DND-41 (cell line): ENCODE data around the gene KIAA0586.

Experiments
- ATAC-seq: fragments of 200-7000 bp; cut with Tn5 transposase; 3 replicates; pipeline ENCODE4 v1.9.1; 2021; ENCODE audit warnings: low read depth; ENCODE audit not compliant: insufficient read depth
- DNase-seq: peaks from one replicate; pipeline ENCODE4 v3.0.0-alpha.2; 2020
- H2AFZ ChIP-seq: 2 replicates; pipeline ENCODE4 v1.6.0; 2012; ENCODE audit warnings: low read depth, low read length
- H3K27ac ChIP-seq: 2 replicates; pipeline ENCODE4 v1.5.1; 2012; ENCODE audit warnings: low read length, inconsistent platforms
- H3K27me3 ChIP-seq: fragments of 200-600 bp; sonication (generic); 2 replicates; pipeline ENCODE4 v1.6.0; 2012; ENCODE audit warnings: low read length, mild to moderate bottlenecking, inconsistent platforms; ENCODE audit not compliant: insufficient read depth, poor library complexity
- H3K36me3 ChIP-seq: 2 replicates; pipeline ENCODE4 v1.5.1; 2012; ENCODE audit warnings: low read length, inconsistent platforms; ENCODE audit not compliant: insufficient read depth
- H3K4me1 ChIP-seq: 2 replicates; pipeline ENCODE4 v1.5.1; 2012; ENCODE audit warnings: mild to moderate bottlenecking, low read length; ENCODE audit not compliant: insufficient read depth
- H3K4me2 ChIP-seq: 2 replicates; pipeline ENCODE4 v1.6.0; 2012; ENCODE audit warnings: mild to moderate bottlenecking, moderate library complexity, low read length, inconsistent platforms; ENCODE audit not compliant: insufficient read depth
- H3K4me3 ChIP-seq, 2 experiments: fragments of 200-600 bp in 1 of 2; shearing (Covaris generic) in 1 of 2; 2 replicates each; pipeline ENCODE4 v1.5.1; 2012 to 2016; ENCODE audit warnings: inconsistent platforms in 2 of 2, low read length in 2 of 2, mild to moderate bottlenecking in 2 of 2, low read depth in 1 of 2, moderate library complexity in 1 of 2
- H3K79me2 ChIP-seq: 2 replicates; pipeline ENCODE4 v1.6.0; 2012; ENCODE audit warnings: low read length, inconsistent platforms; ENCODE audit not compliant: insufficient read depth
- H3K9ac ChIP-seq: 2 replicates; pipeline ENCODE4 v1.6.0; 2012; ENCODE audit warnings: low read depth, mild to moderate bottlenecking, inconsistent platforms, low read length, moderate library complexity
- H3K9me3 ChIP-seq: 2 replicates; pipeline ENCODE4 v1.5.1; 2012; ENCODE audit warnings: low read length, moderate library complexity, mild to moderate bottlenecking, inconsistent platforms; ENCODE audit not compliant: insufficient read depth, severe bottlenecking
- H4K20me1 ChIP-seq: 2 replicates; pipeline ENCODE4 v1.6.0; 2012; ENCODE audit warnings: low read length; ENCODE audit not compliant: insufficient read depth
- EZH2 ChIP-seq: IDR thresholded peaks from 3 replicates; pipeline ENCODE4 v1.6.1; 2012; ENCODE audit warnings: borderline replicate concordance, low read depth, mild to moderate bottlenecking, moderate library complexity, low read length, inconsistent platforms; ENCODE audit not compliant: severe bottlenecking
- TF ChIP-seq, protein P1 (sequence below): IDR thresholded peaks from 2 replicates; pipeline ENCODE4 v1.5.1; 2012; ENCODE audit warnings: borderline replicate concordance, low read length, moderate library complexity, mild to moderate bottlenecking; ENCODE audit not compliant: poor library complexity, severe bottlenecking; ENCODE audit errors: extremely low read depth

KIAA0586 gene

GRCh38 chr14:58395812-58396788 lies 31.4 kb upstream of the KIAA0586 start, which contains the start of gene TOMM20L:
Gene TOMM20L (plus strand): TSS chr14:58395930. CDS start chr14:58395958, 28 bp downstream.
- Histone ChIP-seq H3K4me3 (no peak within 1 kb of the TSS), H3K79me2 (no peaks in the 10 kb centered on the region), H3K9ac (no peak within 1 kb of the TSS), H3K9me3 (no peaks in the 10 kb centered on the region), H3K27me3 (no peaks in the 10 kb centered on the region), H3K36me3 (no peaks in the 10 kb centered on the region), H3K27ac (no peak within 1 kb of the TSS), H3K4me2 (no peak within 1 kb of the TSS), H3K4me1 (no peaks in the 10 kb centered on the region), H4K20me1 (no peaks in the 10 kb centered on the region), H2AFZ (no peak within 1 kb of the TSS)
- TF ChIP-seq EZH2, result no peak
- TF ChIP-seq, protein P1, sequence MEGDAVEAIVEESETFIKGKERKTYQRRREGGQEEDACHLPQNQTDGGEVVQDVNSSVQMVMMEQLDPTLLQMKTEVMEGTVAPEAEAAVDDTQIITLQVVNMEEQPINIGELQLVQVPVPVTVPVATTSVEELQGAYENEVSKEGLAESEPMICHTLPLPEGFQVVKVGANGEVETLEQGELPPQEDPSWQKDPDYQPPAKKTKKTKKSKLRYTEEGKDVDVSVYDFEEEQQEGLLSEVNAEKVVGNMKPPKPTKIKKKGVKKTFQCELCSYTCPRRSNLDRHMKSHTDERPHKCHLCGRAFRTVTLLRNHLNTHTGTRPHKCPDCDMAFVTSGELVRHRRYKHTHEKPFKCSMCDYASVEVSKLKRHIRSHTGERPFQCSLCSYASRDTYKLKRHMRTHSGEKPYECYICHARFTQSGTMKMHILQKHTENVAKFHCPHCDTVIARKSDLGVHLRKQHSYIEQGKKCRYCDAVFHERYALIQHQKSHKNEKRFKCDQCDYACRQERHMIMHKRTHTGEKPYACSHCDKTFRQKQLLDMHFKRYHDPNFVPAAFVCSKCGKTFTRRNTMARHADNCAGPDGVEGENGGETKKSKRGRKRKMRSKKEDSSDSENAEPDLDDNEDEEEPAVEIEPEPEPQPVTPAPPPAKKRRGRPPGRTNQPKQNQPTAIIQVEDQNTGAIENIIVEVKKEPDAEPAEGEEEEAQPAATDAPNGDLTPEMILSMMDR, result no peak
- no peak for DNase-seq
- no peak for ATAC-seq

- H3K9ac ChIP-seq, result no peak overlapping the region
- TF ChIP-seq EZH2, result no peak
- TF ChIP-seq, protein P1, result no peak
- no peak overlapping the region for H2AFZ ChIP-seq
- no peaks in the 10 kb centered on the region for H3K9me3 ChIP-seq
- DNase-seq (no peak), ATAC-seq (no peak)
- no peak overlapping the region for H3K27ac ChIP-seq
- no peaks in the 10 kb centered on the region for H3K4me1 ChIP-seq
- no peaks in the 10 kb centered on the region for H3K36me3 ChIP-seq
- H3K4me2 ChIP-seq, result no peak overlapping the region
- H3K4me3 ChIP-seq, result no peak overlapping the region
- H3K79me2 ChIP-seq, result no peaks in the 10 kb centered on the region
- no peaks in the 10 kb centered on the region for H3K27me3 ChIP-seq
- no peaks in the 10 kb centered on the region for H4K20me1 ChIP-seq
Observed at GRCh38 chr14:58397156-58397555, 30.4 kb upstream of the KIAA0586 start.

DNA sequence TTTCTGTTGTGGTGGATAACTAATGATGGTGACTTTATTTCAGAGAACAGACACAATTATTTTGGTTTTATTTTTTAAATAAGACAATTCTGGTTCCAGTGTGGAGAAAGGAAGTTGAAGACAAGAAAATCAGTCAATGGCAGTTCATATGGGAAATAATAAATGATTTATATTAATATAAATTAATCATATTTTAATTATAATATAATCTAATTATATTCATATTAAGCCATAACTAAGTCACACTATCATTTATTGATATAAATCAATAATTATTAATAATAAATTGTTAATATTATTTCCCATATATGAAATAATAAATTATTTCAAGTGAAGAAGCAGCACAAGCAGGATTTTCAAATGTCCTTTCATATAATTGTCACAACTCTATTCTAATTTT lies 29.0 kb upstream of the KIAA0586 start:
- TF ChIP-seq, protein P1, result no peak
- no peak for TF ChIP-seq EZH2

More for the DNA sequence above, 29.0 kb upstream of the KIAA0586 start:
- no peak for ATAC-seq
- H3K4me3 ChIP-seq, result no peak overlapping the region
- H3K4me2 ChIP-seq, result no peak overlapping the region
- no peaks in the 10 kb centered on the region for H4K20me1 ChIP-seq
- H3K4me1 ChIP-seq, result no peaks in the 10 kb centered on the region
- no peak overlapping the region for H3K27ac ChIP-seq
- H3K36me3 ChIP-seq, result no peaks in the 10 kb centered on the region
- no peaks in the 10 kb centered on the region for H3K79me2 ChIP-seq
- no peaks in the 10 kb centered on the region for H3K9me3 ChIP-seq
- H2AFZ ChIP-seq, result no peak overlapping the region
- no peaks in the 10 kb centered on the region for H3K27me3 ChIP-seq
- H3K9ac ChIP-seq, result no peak overlapping the region
- no peak for DNase-seq
